Gastroesophageal sphincter (tissue), 4 donors: ENCODE measurements around the gene ACOD1. TPM values are rescaled to one million over a fixed set of nuclear protein-coding genes. Genes with fewer than 3 reads are reported as not detected.
"Not testable (repeated sequence)": the region's sequence is repeated elsewhere in the genome, so short reads cannot be mapped to it uniquely, and the experiment has no call there.

Experiments
- ATAC-seq: fragments of 150-250 bp; one replicate; pipeline ENCODE4 v1.9.1; 2016; ENCODE audit warnings: mild to moderate bottlenecking, moderate library complexity
- H3K27ac ChIP-seq, 4 donors: fragments of 200-600 bp; sonication (generic) in 3 of 4; 1 replicate in 3 of 4; 2 replicates in 1 of 4; pipeline ENCODE4 v1.5.1; 2016 to 2019
- H3K27me3 ChIP-seq: fragments of 200-600 bp; sonication (generic); one replicate; pipeline ENCODE4 v1.5.1; 2019
- H3K36me3 ChIP-seq, 2 donors: fragments of 200-600 bp; sonication (generic); one replicate each; pipeline ENCODE4 v1.5.1; 2019; ENCODE audit warnings: control low read depth in 1 of 2
- H3K4me1 ChIP-seq, 3 donors: fragments of 200-600 bp; sonication (generic); 1 replicate in 2 of 3; 2 replicates in 1 of 3; pipeline ENCODE4 v1.5.1; 2016 to 2019; ENCODE audit warnings: control low read depth in 2 of 3
- H3K4me3 ChIP-seq, 2 donors: fragments of 200-600 bp; sonication (generic); one replicate each; pipeline ENCODE4 v1.5.1; 2019; ENCODE audit warnings: mild to moderate bottlenecking in 1 of 2, moderate library complexity in 1 of 2
- H3K9me3 ChIP-seq, 3 donors: fragments of 200-600 bp; sonication (generic); one replicate each; pipeline ENCODE4 v1.5.1; 2017 to 2019; ENCODE audit warnings: control low read depth in 2 of 3
- CTCF ChIP-seq, 4 experiments: fragments of 200-600 bp in 2 of 4; fragments of 450-650 bp in 2 of 4; sonication (generic) in 1 of 4; IDR thresholded peaks; one replicate each; pipeline ENCODE4 v1.5.1; 2017 to 2019; ENCODE audit warnings: antibody characterized with exemption in 4 of 4, mild to moderate bottlenecking in 2 of 4, moderate library complexity in 2 of 4
- EP300 ChIP-seq: sonication (generic); formaldehyde crosslinking; IDR thresholded peaks from one replicate; pipeline ENCODE4 v1.6.1; 2017; ENCODE audit warnings: antibody characterized with exemption, mild to moderate bottlenecking
- POLR2A ChIP-seq, 2 donors: fragments of 450-650 bp; IDR thresholded peaks; one replicate each; pipeline ENCODE4 v1.6.1; 2017; ENCODE audit warnings: antibody characterized with exemption in 2 of 2, mild to moderate bottlenecking in 2 of 2, moderate library complexity in 1 of 2
- POLR2AphosphoS5 ChIP-seq: sonication (generic); formaldehyde crosslinking; IDR thresholded peaks from one replicate; pipeline ENCODE4 v1.6.1; 2017; ENCODE audit warnings: antibody characterized with exemption
- WGBS, 2 donors: methylation state at CpG; one replicate each; pipeline ENCODE4 v1.1.5; 2018; ENCODE audit warnings: low coverage in 1 of 2; 5-methylcytosine and 5-hydroxymethylcytosine counted together
- total RNA-seq, 4 donors: library from RNA; depleted of rRNA; stranded (reverse); fragments of >200 nt; gene quantifications; one replicate each; pipeline ENCODE4 v1.1.0, GENCODE V29; 2016

The ACOD1 gene
- not detected for total RNA-seq

- Histone ChIP-seq H3K9me3 (peaks cover 0 to 5% (median 0%) of the 10 kb centered on the region in 3 donors), H3K4me3 (no peak within 1 kb of the TSS), H3K36me3 (no peaks in the 10 kb centered on the region), H3K27ac (no peak within 1 kb of the TSS), H3K4me1 (no peaks in the 10 kb centered on the region), H3K27me3 (no peaks in the 10 kb centered on the region)
- 87 to 92% methylated on average over 2 of the region's 2 CpGs for WGBS, 2 donors
- ATAC-seq: no peak
- TF ChIP-seq EP300: no peak
- no peak for TF ChIP-seq POLR2AphosphoS5
- TF ChIP-seq POLR2A (IDR thresholded peaks at IDR 0.05): no peak
- no peak for TF ChIP-seq CTCF (IDR thresholded peaks at IDR 0.05)
Observed at GRCh38 chr13:76948149-76948548, at the start of gene ACOD1. Gene ACOD1 (plus strand): TSS chr13:76948511. CDS start chr13:76948559, 48 bp downstream.

GRCh38 chr13:76899066-76899465 is 49.2 kb upstream of the ACOD1 start:
- WGBS, 2 donors: 95 to 100% methylated on average over 1 to 4 of the region's 4 CpGs
- H3K36me3 ChIP-seq: not testable (repeated sequence)

GRCh38 chr13:76903544-76904162 is 44.7 kb upstream of the ACOD1 start:
- H3K4me3 ChIP-seq: no peak overlapping the region
- no peak overlapping the region for H3K27ac ChIP-seq
- peaks cover 0 to 9% (median 0%) of the 10 kb centered on the region in 3 donors for H3K9me3 ChIP-seq
- no peak for TF ChIP-seq POLR2A (IDR thresholded peaks at IDR 0.05)
- TF ChIP-seq CTCF (IDR thresholded peaks at IDR 0.05): peak; percentile 94 to 97 (median 96)
- TF ChIP-seq EP300: no peak
- peak; percentile 61 for TF ChIP-seq POLR2AphosphoS5
- H3K36me3 ChIP-seq: no peaks in the 10 kb centered on the region
- WGBS, 2 donors: 16 to 17% methylated on average over 3 of the region's 3 CpGs
- no peaks in the 10 kb centered on the region for H3K27me3 ChIP-seq
- ATAC-seq: peak; percentile 58
- H3K4me1 ChIP-seq: no peaks in the 10 kb centered on the region

More at GRCh38 chr13:76899066-76899465, 49.2 kb upstream of the ACOD1 start:
- not testable (repeated sequence) for ATAC-seq, H3K9me3 ChIP-seq, H3K27ac ChIP-seq, H3K4me3 ChIP-seq, H3K27me3 ChIP-seq, H3K4me1 ChIP-seq

- no CpG with 5 or more reads among the region's 2 CpGs for WGBS, 2 donors
- no peak overlapping the region for H3K27ac ChIP-seq
Observed at GRCh38 chr13:76904507-76904906, 43.8 kb upstream of the ACOD1 start.

GRCh38 chr13:76912476-76912875 is 35.8 kb upstream of the ACOD1 start:
- no peak for ATAC-seq
- 89% methylated on average over 3 of the region's 3 CpGs for WGBS, 2 donors
- H3K27ac ChIP-seq: no peak overlapping the region
- no peaks in the 10 kb centered on the region for H3K27me3 ChIP-seq
- H3K4me1 ChIP-seq: no peaks in the 10 kb centered on the region
- TF ChIP-seq POLR2AphosphoS5 (no peak), CTCF (IDR thresholded peaks at IDR 0.05) (no peak), EP300 (no peak), POLR2A (IDR thresholded peaks at IDR 0.05) (no peak)
- no peak overlapping the region for H3K4me3 ChIP-seq
- no peaks in the 10 kb centered on the region for H3K9me3 ChIP-seq
- no peaks in the 10 kb centered on the region for H3K36me3 ChIP-seq

More at GRCh38 chr13:76904507-76904906, 43.8 kb upstream of the ACOD1 start:
- Histone ChIP-seq H3K36me3 (no peaks in the 10 kb centered on the region), H3K27me3 (no peaks in the 10 kb centered on the region), H3K4me1 (no peaks in the 10 kb centered on the region), H3K4me3 (no peak overlapping the region), H3K9me3 (peaks cover 0 to under 1% (median 0%) of the 10 kb centered on the region in 3 donors)
- ATAC-seq: no peak
- TF ChIP-seq CTCF (IDR thresholded peaks at IDR 0.05) (no peak), POLR2AphosphoS5 (no peak), POLR2A (IDR thresholded peaks at IDR 0.05) (no peak), EP300 (no peak)
